Measurements from ENCODE around the gene OR51M1.

The OR51M1 gene

DNA sequence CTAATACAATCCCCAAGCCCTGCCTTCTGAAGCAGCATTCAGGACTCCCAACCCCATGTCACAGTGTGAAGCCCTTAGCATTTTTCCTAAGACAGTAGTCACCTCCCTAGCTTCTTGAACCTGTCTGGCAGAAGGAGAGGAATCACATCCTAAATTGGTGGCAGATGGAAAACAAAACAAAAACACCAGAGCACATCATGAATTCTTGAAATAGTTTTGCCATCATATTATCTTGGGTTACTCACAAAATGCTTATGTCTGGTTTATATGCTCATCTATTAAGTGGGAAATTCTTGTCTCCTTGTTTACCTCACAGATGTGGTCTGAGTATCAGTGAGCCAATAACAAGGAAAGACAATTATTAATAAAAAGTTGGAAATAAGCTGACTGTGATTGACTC lies 15.3 kb downstream of the OR51M1 start:
- Histone ChIP-seq H3K27ac (ENCODE audit: low read length) (no peak overlapping the region), H3K9me3 (ENCODE audit: insufficient read depth, low read depth, low read length) (no peaks in the 10 kb centered on the region), H3K4me1 (ENCODE audit: insufficient read depth, low read length) (no peaks in the 10 kb centered on the region), H3K4me3 (ENCODE audit: low read length) (no peak overlapping the region), H3K27me3 (ENCODE audit: insufficient read depth, low read length) (no peaks in the 10 kb centered on the region), H3K9ac (ENCODE audit: low read depth, low read length) (no peak overlapping the region), H3K36me3 (ENCODE audit: insufficient read depth, low read depth, low read length) (no peaks in the 10 kb centered on the region)

DNA sequence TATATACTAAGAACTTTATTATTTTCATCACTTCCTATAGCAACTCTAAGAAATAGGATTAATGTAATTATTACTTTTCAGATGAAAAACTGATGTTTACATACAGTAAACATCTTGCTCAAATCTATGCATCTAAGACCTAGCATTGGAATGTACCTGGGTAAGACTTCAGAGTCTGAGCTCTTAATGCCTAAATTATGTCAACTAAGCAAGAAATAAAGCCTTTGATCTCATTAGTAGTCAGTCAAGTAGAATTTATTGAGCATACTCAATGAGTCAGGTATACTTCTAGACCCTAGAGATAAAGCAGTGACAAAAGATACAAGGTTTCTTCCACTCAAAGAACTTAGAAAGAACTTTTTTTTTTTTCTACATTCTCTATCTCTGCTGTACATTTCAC lies 21.6 kb downstream of the OR51M1 start:
- Histone ChIP-seq H3K4me1 (ENCODE audit: insufficient read depth, low read length) (no peaks in the 10 kb centered on the region), H3K27ac (ENCODE audit: low read length) (no peak overlapping the region), H3K4me3 (ENCODE audit: low read length) (no peak overlapping the region), H3K9ac (ENCODE audit: low read depth, low read length) (no peak overlapping the region), H3K9me3 (ENCODE audit: insufficient read depth, low read depth, low read length) (no peaks in the 10 kb centered on the region), H3K27me3 (ENCODE audit: insufficient read depth, low read length) (no peaks in the 10 kb centered on the region), H3K36me3 (ENCODE audit: insufficient read depth, low read depth, low read length) (no peaks in the 10 kb centered on the region)

DNA sequence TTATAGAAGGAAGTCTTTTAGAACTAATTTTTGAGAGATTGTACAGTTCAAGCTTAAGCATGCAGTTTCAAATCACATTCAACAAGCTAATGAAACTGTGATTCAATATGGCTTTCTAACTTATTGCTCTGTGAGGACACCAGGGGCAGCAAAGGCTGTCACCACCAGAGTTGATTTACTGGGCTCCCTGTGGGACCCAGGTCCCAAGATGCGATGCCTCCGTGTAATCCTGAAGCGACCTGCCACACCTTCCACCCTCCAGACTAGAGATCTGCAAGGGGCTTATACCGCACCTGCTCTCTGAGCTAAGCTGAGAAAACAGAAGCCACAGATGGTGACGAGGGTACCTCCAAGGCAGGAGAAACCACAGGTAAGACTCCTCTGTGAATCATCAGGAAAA lies 37.4 kb downstream of the OR51M1 start:
- Histone ChIP-seq H3K9ac (ENCODE audit: low read depth, low read length) (no peak overlapping the region), H3K9me3 (ENCODE audit: insufficient read depth, low read depth, low read length) (no peaks in the 10 kb centered on the region), H3K4me1 (ENCODE audit: insufficient read depth, low read length) (no peaks in the 10 kb centered on the region), H3K27ac (ENCODE audit: low read length) (no peak overlapping the region), H3K4me3 (ENCODE audit: low read length) (no peak overlapping the region), H3K36me3 (ENCODE audit: insufficient read depth, low read depth, low read length) (no peaks in the 10 kb centered on the region), H3K27me3 (ENCODE audit: insufficient read depth, low read length) (no peaks in the 10 kb centered on the region)

DNA sequence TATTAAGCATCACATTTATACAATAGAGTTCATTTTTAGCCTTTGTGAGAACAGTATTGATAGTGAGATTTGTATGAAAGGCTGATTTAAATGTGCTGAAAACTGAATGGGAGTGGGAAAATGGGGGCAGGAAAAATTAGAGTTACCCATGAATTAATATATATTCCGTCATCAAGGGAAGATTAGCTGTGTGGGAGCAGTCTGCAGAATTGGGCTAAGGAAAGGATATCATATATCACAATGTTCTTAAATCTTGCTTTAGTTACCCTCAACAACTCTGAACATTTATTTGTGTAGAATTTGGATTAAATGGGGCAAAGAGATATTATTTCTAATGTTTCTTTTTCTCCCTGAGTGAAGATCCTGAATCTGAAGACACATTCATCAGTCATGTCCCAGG lies 38.2 kb downstream of the OR51M1 start, which contains the start of gene OR51Q1:
TSS of gene OR51Q1 (plus strand) at position 301 of the 400 bp plus-strand sequence. CDS start at position 391, 90 bp downstream.
- Histone ChIP-seq H3K9me3 (ENCODE audit: insufficient read depth, low read depth, low read length) (no peaks in the 10 kb centered on the region), H3K9ac (ENCODE audit: low read depth, low read length) (no peak within 1 kb of the TSS), H3K4me3 (ENCODE audit: low read length) (no peak within 1 kb of the TSS), H3K27me3 (ENCODE audit: insufficient read depth, low read length) (no peaks in the 10 kb centered on the region), H3K36me3 (ENCODE audit: insufficient read depth, low read depth, low read length) (no peaks in the 10 kb centered on the region), H3K27ac (ENCODE audit: low read length) (no peak within 1 kb of the TSS), H3K4me1 (ENCODE audit: insufficient read depth, low read length) (no peaks in the 10 kb centered on the region)

DNA sequence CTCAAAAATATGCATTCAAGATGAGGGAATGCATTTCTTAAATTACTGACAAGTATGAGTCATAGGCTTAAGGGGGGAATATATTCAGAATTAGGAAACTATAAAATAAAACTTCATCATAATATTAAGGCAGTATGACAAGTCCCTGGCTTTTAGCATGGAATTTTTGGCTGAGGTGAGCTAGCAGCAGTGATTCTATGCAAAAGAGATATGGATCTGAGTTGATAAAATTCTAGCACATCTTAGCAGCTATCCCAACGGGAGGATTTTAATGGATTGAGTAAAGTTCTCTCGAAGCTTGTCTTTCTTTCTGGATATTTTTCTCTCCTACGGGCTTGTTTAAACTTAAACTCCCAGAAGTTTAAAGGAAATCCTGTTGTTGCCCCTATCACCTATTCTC lies 39.5 kb downstream of the OR51M1 start:
- no peaks in the 10 kb centered on the region for H3K9me3 ChIP-seq (ENCODE audit: insufficient read depth, low read depth, low read length)
- no peak overlapping the region for H3K9ac ChIP-seq (ENCODE audit: low read depth, low read length)
- no peak overlapping the region for H3K4me3 ChIP-seq (ENCODE audit: low read length)
- no peaks in the 10 kb centered on the region for H3K36me3 ChIP-seq (ENCODE audit: insufficient read depth, low read depth, low read length)
- H3K4me1 ChIP-seq (ENCODE audit: insufficient read depth, low read length) = no peaks in the 10 kb centered on the region
- no peaks in the 10 kb centered on the region for H3K27me3 ChIP-seq (ENCODE audit: insufficient read depth, low read length)
- H3K27ac ChIP-seq (ENCODE audit: low read length) = no peak overlapping the region

DNA sequence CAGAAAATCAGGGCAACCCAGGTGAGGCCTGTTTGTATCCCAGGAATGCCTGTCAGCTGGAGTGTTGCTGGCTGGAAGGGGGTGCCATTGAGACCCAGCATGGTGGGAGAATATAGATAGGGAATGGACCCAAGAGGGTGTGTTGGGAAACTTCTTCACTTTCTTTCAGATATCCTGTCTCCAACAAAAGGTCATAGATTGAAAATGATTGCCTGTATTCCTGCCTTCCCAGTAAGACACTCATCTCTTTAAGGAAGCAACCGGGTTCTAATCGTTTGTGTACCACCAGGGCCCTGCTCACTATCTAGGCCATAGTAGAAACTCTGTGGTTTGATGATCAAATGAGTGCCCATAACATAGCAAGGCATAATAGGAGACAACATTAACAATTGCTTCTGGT lies 57.8 kb downstream of the OR51M1 start, which contains the start of gene OR51I1:
TSS of gene OR51I1 (minus strand) at position 101 of the 400 bp plus-strand sequence. CDS start at position 101, 0 bp downstream.
- H3K9me3 ChIP-seq (ENCODE audit: insufficient read depth, low read depth, low read length) = no peaks in the 10 kb centered on the region
- H3K4me3 ChIP-seq (ENCODE audit: low read length) = no peak within 1 kb of the TSS
- H3K4me1 ChIP-seq (ENCODE audit: insufficient read depth, low read length) = no peaks in the 10 kb centered on the region
- H3K9ac ChIP-seq (ENCODE audit: low read depth, low read length) = no peak within 1 kb of the TSS
- H3K27ac ChIP-seq (ENCODE audit: low read length) = no peak within 1 kb of the TSS
- no peaks in the 10 kb centered on the region for H3K27me3 ChIP-seq (ENCODE audit: insufficient read depth, low read length)
- H3K36me3 ChIP-seq (ENCODE audit: insufficient read depth, low read depth, low read length) = no peaks in the 10 kb centered on the region
